Measurements from ENCODE around the gene SSBP2.

The SSBP2 gene

DNA sequence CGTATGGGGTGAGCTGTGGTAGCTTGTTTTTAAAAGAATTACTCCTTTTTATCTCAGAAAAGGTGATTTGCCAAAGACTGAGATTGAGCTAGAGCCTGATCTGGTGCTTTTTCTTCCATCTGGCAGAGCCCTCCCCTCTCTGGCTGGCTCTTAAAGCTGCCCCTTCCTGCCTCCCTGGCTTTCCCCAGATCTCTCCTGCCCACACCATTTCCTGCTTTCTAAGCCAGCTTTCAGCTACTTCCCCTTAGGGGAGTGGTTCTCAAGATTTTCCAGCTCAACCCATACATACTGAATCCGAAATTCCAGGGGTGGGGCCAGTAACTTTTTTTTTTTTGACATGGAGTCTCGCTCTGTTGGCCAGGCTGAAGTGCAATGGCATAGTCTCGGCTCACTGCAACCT, 352.2 kb downstream of the SSBP2 start:
- DNase-seq (ENCODE audit: low read depth in 2 of 3, low spot score in 2 of 3), result no peak

- no peak for DNase-seq (ENCODE audit: low read depth in 2 of 3, low spot score in 2 of 3)
Measured at GRCh38 chr5:81397176-81397575, 353.7 kb downstream of the SSBP2 start.

GRCh38 chr5:81395262-81395661, 355.6 kb downstream of the SSBP2 start:
- DNase-seq (ENCODE audit: low read depth in 2 of 3, low spot score in 2 of 3), result no peak

- no peak for DNase-seq (ENCODE audit: low read depth in 2 of 3, low spot score in 2 of 3)
Measured at GRCh38 chr5:81393783-81394718, 356.8 kb downstream of the SSBP2 start, which contains the start of gene ACOT12. ACOT12 (minus strand) TSS chr5:81394134; CDS start chr5:81394114, 20 bp downstream.

DNA sequence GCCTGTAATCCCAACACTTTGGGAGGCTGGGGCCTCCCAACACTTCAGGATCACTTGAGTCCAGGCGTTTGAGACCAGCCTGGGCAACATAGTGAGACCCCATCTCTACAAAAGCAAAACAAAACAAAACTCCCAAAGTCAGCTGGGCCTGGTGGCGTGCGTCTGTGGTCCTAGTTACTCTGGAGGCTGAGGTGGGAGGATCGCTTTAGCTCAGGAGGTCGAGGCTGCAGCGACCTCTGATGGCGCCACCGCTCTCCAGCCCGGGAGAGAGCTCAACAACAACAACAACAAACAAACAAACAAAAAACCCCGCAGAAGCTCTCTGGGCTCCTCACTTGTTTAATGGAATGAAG, 357.5 kb downstream of the SSBP2 start:
- no peak for DNase-seq (ENCODE audit: low read depth in 2 of 3, low spot score in 2 of 3)

GRCh38 chr5:81389025-81389424, 361.9 kb downstream of the SSBP2 start:
- no peak for DNase-seq (ENCODE audit: low read depth in 2 of 3, low spot score in 2 of 3)

GRCh38 chr5:81388169-81388568, 362.7 kb downstream of the SSBP2 start:
- DNase-seq (ENCODE audit: low read depth in 2 of 3, low spot score in 2 of 3), result no peak

GRCh38 chr5:81383867-81384266, 367.0 kb downstream of the SSBP2 start:
- no peak for DNase-seq (ENCODE audit: low read depth in 2 of 3, low spot score in 2 of 3)

DNA sequence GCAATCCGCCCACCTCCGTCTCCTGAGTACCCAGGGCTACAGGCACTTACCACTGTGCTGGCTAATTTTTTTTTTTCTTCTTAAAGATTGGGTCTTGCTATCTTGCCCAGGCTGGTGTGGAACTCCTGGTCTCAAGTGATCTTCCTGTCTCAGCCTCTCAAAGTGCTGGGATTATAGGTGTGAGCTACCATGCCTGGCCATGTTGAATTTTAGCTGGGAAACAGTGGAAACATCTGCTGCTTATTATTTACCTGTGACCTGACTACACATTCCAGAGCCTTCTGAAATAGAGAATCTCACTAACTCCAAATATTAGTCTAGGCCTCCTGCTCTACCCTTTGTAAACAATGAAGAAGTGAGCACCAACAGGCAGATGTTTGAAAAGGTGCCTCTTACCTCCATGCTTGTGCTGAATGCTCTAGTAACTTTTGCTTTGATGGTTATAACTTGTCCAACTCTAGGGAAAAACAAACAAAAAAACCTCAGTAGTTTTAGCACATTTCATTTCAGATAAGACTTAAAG, 379.5 kb downstream of the SSBP2 start:
- DNase-seq (ENCODE audit: low read depth in 2 of 3, low spot score in 2 of 3), result no peak

- no peak for DNase-seq (ENCODE audit: low read depth in 2 of 3, low spot score in 2 of 3)
Measured at GRCh38 chr5:81370912-81371311, 380.0 kb downstream of the SSBP2 start.

GRCh38 chr5:81365541-81365940, 385.4 kb downstream of the SSBP2 start:
- no peak for DNase-seq (ENCODE audit: low read depth in 2 of 3, low spot score in 2 of 3)

GRCh38 chr5:81363093-81363871, 387.6 kb downstream of the SSBP2 start:
- no peak for DNase-seq (ENCODE audit: low read depth in 2 of 3, low spot score in 2 of 3)

All from activated CD8-positive, alpha-beta memory T cell treated with anti-CD3 and anti-CD28 coated beads for 48 hours (primary cell).